HG03025 (cell line): ENCODE measurements around the gene TRAPPC2.
"Not testable (repeated sequence)": the region's sequence is repeated elsewhere in the genome, so short reads cannot be mapped to it uniquely, and the experiment has no call there.

Source experiments
- ATAC-seq: cut with Tn5 transposase; IDR thresholded peaks from one replicate; pipeline ENCODE4 v1.9.1; 2021; ENCODE audit warnings: mild to moderate bottlenecking, moderate library complexity; ENCODE audit not compliant: unreplicated experiment, low FRiP score

The TRAPPC2 gene

DNA sequence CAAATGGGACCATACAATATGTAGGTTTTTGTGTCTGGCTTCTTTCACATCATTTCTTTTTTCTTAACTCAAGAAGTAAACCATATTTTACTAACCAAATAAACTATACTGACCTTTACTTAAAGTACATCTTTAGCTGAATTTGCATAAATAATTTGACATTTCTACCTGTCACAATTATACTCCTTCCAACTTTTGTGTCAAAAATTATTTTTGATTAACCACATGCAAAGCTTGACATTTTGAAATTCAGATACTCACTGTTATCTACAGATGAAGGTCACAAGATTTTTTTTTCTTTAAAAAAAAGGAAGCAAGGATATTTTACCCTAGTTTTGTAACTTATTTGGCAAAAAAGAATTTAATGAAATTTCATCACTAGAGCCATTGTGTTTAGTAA, 57.5 kb downstream of the TRAPPC2 start:
- no peak for ATAC-seq

DNA sequence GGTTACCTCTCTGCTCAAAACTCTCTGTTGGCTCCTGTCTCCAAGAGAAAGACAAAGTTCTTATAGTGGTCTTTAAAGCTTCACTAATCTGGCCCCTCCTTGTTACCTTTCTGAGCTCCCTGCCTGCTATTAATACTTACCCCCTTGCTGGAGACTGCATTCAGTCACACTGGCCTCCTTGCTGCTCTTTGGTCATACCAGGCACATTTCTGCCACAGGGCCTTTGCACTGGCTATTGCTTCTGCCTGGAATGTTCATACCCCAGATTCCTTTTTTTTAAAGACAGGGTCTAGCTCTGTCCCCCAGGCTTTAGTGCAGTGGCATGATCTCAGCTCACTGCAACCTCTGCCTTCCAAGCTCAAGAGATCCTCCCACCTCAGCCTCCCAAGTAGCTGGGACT, 61.4 kb downstream of the TRAPPC2 start:
- ATAC-seq: no peak

DNA sequence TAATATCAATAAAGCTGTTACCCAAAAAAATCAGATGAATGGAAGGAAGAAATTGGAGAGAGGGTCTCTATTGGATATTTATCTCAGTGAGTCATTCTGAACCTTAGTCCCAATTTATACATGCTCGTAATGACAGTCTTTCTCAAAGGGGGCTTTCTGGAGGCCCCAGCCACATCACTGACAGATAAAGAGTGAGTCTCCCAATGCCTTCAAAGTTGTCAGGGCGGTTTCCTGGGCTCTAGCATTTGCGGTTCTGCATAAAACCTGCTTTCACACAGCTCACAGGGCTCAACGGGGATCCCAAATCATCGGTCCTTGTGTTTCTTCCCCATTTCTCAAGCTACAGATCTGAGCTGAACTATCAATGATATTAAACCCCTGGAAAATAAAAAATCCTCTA, 64.2 kb downstream of the TRAPPC2 start:
- ATAC-seq: no peak

DNA sequence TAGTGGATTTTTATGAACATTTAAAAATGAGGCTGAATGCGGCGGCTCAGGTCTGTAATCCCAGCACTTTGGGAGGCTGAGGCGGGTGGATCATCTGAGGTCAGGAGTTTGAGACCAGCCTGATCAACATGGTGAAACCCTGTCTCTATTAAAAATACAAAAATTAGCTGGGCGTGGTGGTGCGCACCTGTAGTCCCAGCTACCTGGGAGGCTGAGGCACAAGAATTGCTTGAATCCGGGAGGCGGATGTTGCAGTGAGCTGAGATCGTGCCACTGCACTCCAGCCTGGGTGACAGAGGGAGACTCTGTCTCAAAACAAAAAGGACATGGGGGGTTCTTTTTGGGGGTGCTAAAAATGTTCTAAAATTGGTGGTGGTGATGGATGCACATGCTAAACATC, 64.7 kb downstream of the TRAPPC2 start:
- ATAC-seq: not testable (repeated sequence)

DNA sequence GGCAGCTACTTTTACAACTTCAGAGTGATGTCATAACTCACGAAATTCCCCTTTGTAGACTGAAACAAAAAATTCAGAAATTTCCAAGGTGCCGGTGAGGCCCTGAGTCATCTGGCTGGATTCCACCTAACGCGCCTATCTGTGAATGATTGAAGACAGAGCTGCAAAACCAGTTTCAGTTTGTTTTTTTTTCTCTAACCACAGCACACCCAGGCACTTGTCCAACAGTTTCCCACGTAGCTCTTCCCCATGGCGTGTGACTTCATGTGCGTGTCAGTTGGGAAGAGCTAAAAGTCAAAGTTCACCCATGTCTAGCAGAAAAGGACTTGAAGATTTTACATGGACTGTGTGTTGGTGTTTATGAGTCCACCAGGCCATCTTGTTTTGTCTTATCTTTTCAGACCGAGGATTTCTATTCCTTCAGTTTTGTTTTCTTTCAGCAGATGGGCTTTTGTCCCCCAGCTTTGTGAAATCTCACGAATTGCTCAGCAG, 65.1 kb downstream of the TRAPPC2 start:
- peak; percentile 51 for ATAC-seq

DNA sequence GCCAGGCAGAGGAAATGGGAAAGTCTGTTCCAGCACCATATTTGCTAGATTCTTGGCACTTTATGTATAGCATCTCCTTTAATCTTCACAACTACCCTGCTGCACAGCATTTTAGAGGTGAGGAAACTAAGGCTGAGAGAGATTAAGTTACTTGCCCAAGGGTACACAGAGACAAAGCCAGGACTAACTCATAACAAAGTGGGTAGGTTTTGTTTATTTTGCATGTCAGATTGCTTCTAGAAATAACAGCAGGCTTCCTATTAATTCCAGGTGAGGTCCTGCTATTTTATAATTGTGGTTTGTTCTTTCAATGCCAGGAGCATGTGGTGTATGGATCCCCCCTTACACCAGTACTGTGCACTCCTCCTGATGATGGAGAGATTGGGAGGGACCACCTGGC, 66.5 kb downstream of the TRAPPC2 start:
- no peak for ATAC-seq

DNA sequence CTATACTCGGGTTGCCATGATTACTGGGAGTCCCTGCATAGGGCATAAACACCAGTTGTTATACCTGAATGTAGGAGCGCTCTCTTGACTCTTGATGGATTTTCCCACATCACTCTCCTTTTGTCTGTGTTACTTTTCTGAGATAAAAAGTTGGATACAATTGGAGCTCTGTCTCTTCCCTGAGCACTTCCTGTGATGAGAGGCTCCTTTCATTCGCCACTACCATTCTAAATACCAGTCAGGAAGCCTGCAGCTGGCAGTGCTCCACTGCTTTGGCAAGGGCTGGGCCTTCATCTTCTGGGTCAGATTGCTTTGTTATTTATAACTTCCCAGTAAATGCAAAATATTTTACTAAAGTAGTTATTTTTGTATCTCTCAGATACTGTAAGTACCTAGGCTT, 67.6 kb downstream of the TRAPPC2 start:
- ATAC-seq: no peak

DNA sequence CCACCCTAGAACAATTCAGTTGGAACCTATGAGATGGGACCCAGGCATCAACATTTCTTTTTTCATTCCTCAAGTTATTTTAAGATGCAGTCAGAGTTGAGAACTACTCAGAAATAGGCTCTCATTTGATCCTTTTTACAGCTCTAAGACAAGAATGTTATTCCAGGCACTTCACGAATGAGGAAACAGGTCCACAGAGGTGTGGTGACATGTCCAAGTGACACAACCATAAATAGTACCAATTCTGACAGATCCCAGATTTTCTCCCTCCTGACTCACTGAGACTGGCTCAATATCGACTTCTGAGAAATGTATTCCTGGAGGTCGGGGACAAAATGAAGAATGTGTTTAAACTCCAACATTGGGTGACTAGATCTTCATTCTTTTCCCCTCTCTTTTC, 70.4 kb downstream of the TRAPPC2 start:
- ATAC-seq: no peak

DNA sequence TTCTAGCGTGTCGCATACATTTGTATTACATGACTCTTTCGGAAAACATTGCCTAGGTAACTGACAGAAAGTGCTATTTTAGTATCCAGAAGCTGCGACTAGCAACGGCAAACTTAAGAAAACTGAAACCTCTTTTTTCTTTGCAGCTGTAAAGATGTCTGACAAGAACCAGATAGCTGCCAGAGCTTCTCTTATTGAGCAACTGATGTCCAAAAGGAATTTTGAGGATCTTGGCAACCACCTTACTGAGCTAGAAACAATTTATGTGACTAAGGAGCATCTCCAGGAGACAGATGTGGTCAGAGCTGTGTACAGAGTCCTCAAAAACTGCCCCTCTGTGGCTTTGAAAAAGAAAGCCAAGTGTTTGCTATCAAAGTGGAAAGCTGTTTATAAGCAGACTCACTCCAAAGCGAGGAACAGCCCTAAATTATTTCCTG, 72.0 kb downstream of the TRAPPC2 start:
- no peak for ATAC-seq
